A549 treated with ZK216348 at 1 μM for 4 hours (cell line): ENCODE data around the gene ACOT7. TPM values are rescaled to one million over a fixed set of nuclear protein-coding genes. Genes with fewer than 3 reads are reported as not detected.

Source experiments
- total RNA-seq: library from RNA; stranded (reverse); fragments of 200-300 nt; extraction: Qiagen RNA extraction; gene quantifications from 5 replicates; pipeline ENCODE4 v1.2.3, GENCODE V29; 2022; ENCODE audit warnings: low read depth

ACOT7 gene
- total RNA-seq: 45.4 to 93.5 TPM (median 86.6 TPM) in 5 replicates

GRCh38 chr1:6393400-6394187 is at the start of gene ACOT7:
Gene ACOT7, minus strand, starts transcription at chr1:6393767. Its CDS starts 368 bp downstream, at chr1:6393399.

GRCh38 chr1:6424619-6425593 is 31.3 kb upstream of the ACOT7 start, which contains the start of gene ESPN:
Gene ESPN, plus strand, starts transcription at chr1:6424776. Its CDS starts 180 bp downstream, at chr1:6424956.

GRCh38 chr1:6419804-6420453 is 26.4 kb upstream of the ACOT7 start, which contains the start of gene HES2:
Gene HES2, minus strand, starts transcription at chr1:6419919. Its CDS starts 99 bp downstream, at chr1:6419820.

GRCh38 chr1:6260961-6261614 is 132.5 kb downstream of the ACOT7 start, which contains the start of gene GPR153:
Gene GPR153, minus strand, starts transcription at chr1:6261098. Its CDS starts 6,193 bp downstream, at chr1:6254905.

GRCh38 chr1:6243993-6244392 is 149.6 kb downstream of the ACOT7 start, which contains the start of gene HES3:
Gene HES3, plus strand, starts transcription at chr1:6244179. Its CDS starts 187 bp downstream, at chr1:6244366.

Other genes with a start within 250 kb of the ACOT7 start
- 0.90 to 1.4 TPM (median 1.3 TPM) in 5 replicates for gene CHD5, start 213.4 kb downstream of the ACOT7 start, total RNA-seq
- gene RPL22, start 194.2 kb downstream of the ACOT7 start, total RNA-seq: 386 to 657 TPM (median 438 TPM) in 5 replicates
- 7.9 to 22.6 TPM (median 13.3 TPM) in 5 replicates for gene RNF207, start 187.6 kb downstream of the ACOT7 start, total RNA-seq
- gene ICMT, start 157.8 kb downstream of the ACOT7 start, total RNA-seq: 47.3 to 63.4 TPM (median 58.1 TPM) in 5 replicates
- gene HES3, start 149.6 kb downstream of the ACOT7 start, total RNA-seq: not detected in 5 replicates
- 1.3 to 2.6 TPM (median 2.0 TPM) in 5 replicates for gene GPR153, start 132.7 kb downstream of the ACOT7 start, total RNA-seq
- 2.2 to 5.3 TPM (median 4.2 TPM) in 5 replicates for gene HES2, start 26.2 kb upstream of the ACOT7 start, total RNA-seq
- gene ESPN, start 31.0 kb upstream of the ACOT7 start, total RNA-seq: 0.17 to 0.54 TPM (median 0.40 TPM) in 4 of 5 replicates, not detected in the other
- gene TNFRSF25, start 72.4 kb upstream of the ACOT7 start, total RNA-seq: 2.8 to 5.1 TPM (median 3.7 TPM) in 5 replicates
- gene PLEKHG5, start 97.9 kb upstream of the ACOT7 start, total RNA-seq: 1.8 to 5.2 TPM (median 3.3 TPM) in 5 replicates
- 3.4 to 4.9 TPM (median 4.0 TPM) in 5 replicates for gene NOL9, start 160.7 kb upstream of the ACOT7 start, total RNA-seq
- not detected in 5 replicates for gene TAS1R1, start 161.5 kb upstream of the ACOT7 start, total RNA-seq
- 11.3 to 18.0 TPM (median 16.1 TPM) in 5 replicates for gene ZBTB48, start 186.2 kb upstream of the ACOT7 start, total RNA-seq
- 12.5 to 27.4 TPM (median 23.8 TPM) in 5 replicates for gene KLHL21, start 209.1 kb upstream of the ACOT7 start, total RNA-seq
- 7.4 to 10.0 TPM (median 9.2 TPM) in 5 replicates for gene PHF13, start 220.0 kb upstream of the ACOT7 start, total RNA-seq
- 10.2 to 18.2 TPM (median 15.6 TPM) in 5 replicates for gene THAP3, start 231.1 kb upstream of the ACOT7 start, total RNA-seq